ENCODE data around the gene ALPK1. TPM values are rescaled to one million over a fixed set of nuclear protein-coding genes. Genes with fewer than 3 reads are reported as not detected.

ALPK1 gene
- total and polyA plus RNA-seq, 2 experiments from 2014 or later, result 0.10 to 0.49 TPM

- Histone ChIP-seq H3K4me3 (no peak overlapping the region), H3K9me2 (ENCODE audit: insufficient read depth) (no peaks in the 10 kb centered on the region), H3K27ac (ENCODE audit: low read depth) (no peak overlapping the region), H3K4me1 (ENCODE audit: insufficient read depth) (no peaks in the 10 kb centered on the region), H3F3A (replicated peaks; ENCODE audit: low read depth) (no peaks in the 10 kb centered on the region), H2AFZ (no peak overlapping the region), H3K27me3 (ENCODE audit: insufficient read depth) (peaks cover 11% of the 10 kb centered on the region), H3K79me2 (replicated peaks; ENCODE audit: insufficient read depth) (no peaks in the 10 kb centered on the region), H3K4me2 (no peak overlapping the region), H4K20me1 (replicated peaks; ENCODE audit: insufficient read depth) (no peaks in the 10 kb centered on the region), H3K36me3 (ENCODE audit: insufficient read depth) (no peaks in the 10 kb centered on the region)
- H3K4me1 Mint-ChIP-seq, result peaks cover 2% of the 10 kb centered on the region; the same call in 2 of the 3 replicates
- H3K27me3 Mint-ChIP-seq (ENCODE audit: insufficient read depth, low read depth, poor library complexity), result peaks cover 6% of the 10 kb centered on the region
- ATAC-seq (no peak), DNase-seq (ENCODE audit: low spot score) (no peak)
- peaks cover 11% of the 10 kb centered on the region for H3K9me3 Mint-ChIP-seq
- TF ChIP-seq ETS1 (IDR thresholded peaks at IDR 0.05) (no peak), ZNF462 (CRISPR knock-in tag; IDR thresholded peaks at IDR 0.05) (no peak), ZNF331 (CRISPR knock-in tag; IDR thresholded peaks at IDR 0.05; ENCODE audit: low read depth) (no peak), STAT1 (IDR thresholded peaks at IDR 0.05; ENCODE audit: unreplicated experiment) (no peak), POLR2AphosphoS5 (IDR thresholded peaks at IDR 0.05; ENCODE audit: low read depth) (no peak), REST (IDR thresholded peaks at IDR 0.05; ENCODE audit: unreplicated experiment) (no peak), CREB1 (CRISPR knock-in tag; IDR thresholded peaks at IDR 0.05; ENCODE audit: low read depth) (no peak), NANOG (IDR thresholded peaks at IDR 0.05; ENCODE audit: borderline replicate concordance) (no peak), CTCF (conservative IDR thresholded peaks at IDR 0.05; ENCODE audit: low read depth in 2 of 2) (no peak), EZH2 (IDR thresholded peaks at IDR 0.05; ENCODE audit: low read depth, unreplicated experiment) (no peak), EZH2phosphoT487 (IDR thresholded peaks at IDR 0.05; ENCODE audit: unreplicated experiment) (no peak), ZNF114 (CRISPR knock-in tag; IDR thresholded peaks at IDR 0.05) (no peak), JUNB (IDR thresholded peaks at IDR 0.05; ENCODE audit: unreplicated experiment) (no peak)
- no peak overlapping the region for H3K4me3 Mint-ChIP-seq
- H3K27ac Mint-ChIP-seq, result no peak overlapping the region
- peaks cover 5% of the 10 kb centered on the region; the same call in 2 of the 3 replicates for H3K36me3 Mint-ChIP-seq (ENCODE audit: low read depth)
Observed at GRCh38 chr4:112279025-112279881, 17.9 kb upstream of the ALPK1 start.

Data from GM23338 (cell line).